KMS-11 (cell line): ENCODE data around the gene COL4A6.

ENCODE experiments used
- H2AFZ ChIP-seq: fragments of 200-600 bp; sonication (generic); 2 replicates; pipeline ENCODE4 v1.6.1; 2016; ENCODE audit warnings: antibody characterized with exemption, mixed run types, low read depth
- H3K27ac ChIP-seq: fragments of 200-600 bp; sonication (generic); 2 replicates; pipeline ENCODE4 v1.6.1; 2016; ENCODE audit warnings: mild to moderate bottlenecking, mixed run types
- H3K27me3 ChIP-seq: fragments of 200-600 bp; sonication (generic); 2 replicates; pipeline ENCODE4 v1.6.1; 2017; ENCODE audit warnings: mild to moderate bottlenecking, low read depth, mixed run types, moderate library complexity; ENCODE audit not compliant: insufficient read depth
- H3K36me3 ChIP-seq: fragments of 200-600 bp; sonication (generic); 2 replicates; pipeline ENCODE4 v1.6.1; 2017; ENCODE audit warnings: mild to moderate bottlenecking, mixed run types; ENCODE audit not compliant: insufficient read depth
- H3K4me1 ChIP-seq: fragments of 200-600 bp; sonication (generic); 2 replicates; pipeline ENCODE4 v1.6.1; 2016; ENCODE audit warnings: mild to moderate bottlenecking, low read depth, mixed run types; ENCODE audit not compliant: poor library complexity, severe bottlenecking
- H3K4me2 ChIP-seq: fragments of 200-600 bp; sonication (generic); 2 replicates; pipeline ENCODE4 v1.7.0; 2016; ENCODE audit warnings: mild to moderate bottlenecking, mixed run types
- H3K4me3 ChIP-seq: fragments of 200-600 bp; sonication (generic); IDR thresholded peaks from 2 replicates; pipeline ENCODE4 v1.6.1; 2017; ENCODE audit warnings: low read depth, low read length, mixed read lengths; ENCODE audit not compliant: insufficient read depth
- H3K79me2 ChIP-seq: fragments of 200-600 bp; sonication (generic); 2 replicates; pipeline ENCODE4 v1.6.1; 2016; ENCODE audit warnings: low read depth, mixed run types; ENCODE audit not compliant: insufficient read depth
- H3K9ac ChIP-seq: fragments of 200-600 bp; sonication (generic); 2 replicates; pipeline ENCODE4 v1.6.1; 2016; ENCODE audit warnings: mild to moderate bottlenecking, mixed run types
- H4K20me1 ChIP-seq: fragments of 200-600 bp; sonication (generic); 2 replicates; pipeline ENCODE4 v1.6.1; 2016; ENCODE audit warnings: mild to moderate bottlenecking, mixed run types; ENCODE audit not compliant: insufficient read depth
- TF ChIP-seq, protein P1 (sequence below): fragments of 200-600 bp; sonication (generic); conservative IDR thresholded peaks from 2 replicates; pipeline ENCODE4 v1.6.1; 2017; ENCODE audit warnings: low read depth, mild to moderate bottlenecking, antibody characterized with exemption, low read length, moderate library complexity, mixed read lengths

Gene COL4A6

GRCh38 chrX:108270739-108271396, 167.4 kb downstream of the COL4A6 start:
- H3K36me3 ChIP-seq: no peaks in the 10 kb centered on the region
- TF ChIP-seq, protein P1, sequence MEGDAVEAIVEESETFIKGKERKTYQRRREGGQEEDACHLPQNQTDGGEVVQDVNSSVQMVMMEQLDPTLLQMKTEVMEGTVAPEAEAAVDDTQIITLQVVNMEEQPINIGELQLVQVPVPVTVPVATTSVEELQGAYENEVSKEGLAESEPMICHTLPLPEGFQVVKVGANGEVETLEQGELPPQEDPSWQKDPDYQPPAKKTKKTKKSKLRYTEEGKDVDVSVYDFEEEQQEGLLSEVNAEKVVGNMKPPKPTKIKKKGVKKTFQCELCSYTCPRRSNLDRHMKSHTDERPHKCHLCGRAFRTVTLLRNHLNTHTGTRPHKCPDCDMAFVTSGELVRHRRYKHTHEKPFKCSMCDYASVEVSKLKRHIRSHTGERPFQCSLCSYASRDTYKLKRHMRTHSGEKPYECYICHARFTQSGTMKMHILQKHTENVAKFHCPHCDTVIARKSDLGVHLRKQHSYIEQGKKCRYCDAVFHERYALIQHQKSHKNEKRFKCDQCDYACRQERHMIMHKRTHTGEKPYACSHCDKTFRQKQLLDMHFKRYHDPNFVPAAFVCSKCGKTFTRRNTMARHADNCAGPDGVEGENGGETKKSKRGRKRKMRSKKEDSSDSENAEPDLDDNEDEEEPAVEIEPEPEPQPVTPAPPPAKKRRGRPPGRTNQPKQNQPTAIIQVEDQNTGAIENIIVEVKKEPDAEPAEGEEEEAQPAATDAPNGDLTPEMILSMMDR: no peak
- H3K9ac ChIP-seq: no peak overlapping the region
- no peaks in the 10 kb centered on the region for H3K4me1 ChIP-seq
- no peak overlapping the region for H3K4me2 ChIP-seq
- no peak overlapping the region for H2AFZ ChIP-seq
- no peaks in the 10 kb centered on the region for H4K20me1 ChIP-seq
- H3K27ac ChIP-seq: no peak overlapping the region
- H3K27me3 ChIP-seq: no peaks in the 10 kb centered on the region
- no peak overlapping the region for H3K4me3 ChIP-seq
- H3K79me2 ChIP-seq: no peaks in the 10 kb centered on the region

- H3K27me3 ChIP-seq: no peaks in the 10 kb centered on the region
- no peaks in the 10 kb centered on the region for H3K4me1 ChIP-seq
- no peak overlapping the region for H2AFZ ChIP-seq
- no peak overlapping the region for H3K4me3 ChIP-seq
- H3K4me2 ChIP-seq: no peak overlapping the region
- no peak overlapping the region for H3K27ac ChIP-seq
- no peaks in the 10 kb centered on the region for H4K20me1 ChIP-seq
- H3K36me3 ChIP-seq: no peaks in the 10 kb centered on the region
- TF ChIP-seq, protein P1: no peak
- H3K9ac ChIP-seq: no peak overlapping the region
- H3K79me2 ChIP-seq: no peaks in the 10 kb centered on the region
Measured at GRCh38 chrX:108270280-108270679, 167.9 kb downstream of the COL4A6 start.

DNA sequence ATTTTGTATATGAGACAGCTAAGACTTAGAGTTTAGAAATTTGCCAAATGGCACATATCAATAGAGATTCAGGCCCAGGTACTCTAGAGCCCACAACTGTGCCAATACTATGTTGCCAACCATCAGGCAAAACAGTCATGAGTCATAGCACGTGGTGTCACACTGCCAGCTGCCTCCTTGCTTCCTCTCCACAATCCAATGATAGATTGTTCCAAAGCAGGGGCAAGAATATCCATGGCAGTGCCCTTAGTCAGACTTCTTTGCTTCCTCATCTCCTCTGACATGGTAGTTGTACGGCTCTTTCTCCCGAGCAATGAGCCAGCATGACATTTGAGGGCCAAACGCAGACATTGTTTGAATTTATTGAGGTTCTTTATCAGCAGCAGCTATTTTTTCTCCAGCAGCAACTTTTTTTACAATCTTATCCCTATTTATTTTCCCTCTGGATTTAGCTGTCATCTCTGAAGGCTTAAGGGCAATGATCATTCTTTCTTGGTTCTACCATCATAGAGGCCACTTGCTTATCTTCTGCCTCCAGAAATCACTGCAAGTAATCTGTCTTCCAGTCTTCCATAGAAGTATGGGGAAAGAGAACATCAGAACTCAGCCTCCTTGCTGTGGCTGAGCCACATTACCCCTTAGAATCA, 169.7 kb downstream of the COL4A6 start:
- Histone ChIP-seq H3K79me2 (no peaks in the 10 kb centered on the region), H3K4me1 (no peaks in the 10 kb centered on the region), H3K4me3 (no peak overlapping the region), H3K36me3 (no peaks in the 10 kb centered on the region), H3K9ac (no peak overlapping the region), H3K4me2 (no peak overlapping the region), H3K27me3 (no peaks in the 10 kb centered on the region), H3K27ac (no peak overlapping the region), H2AFZ (no peak overlapping the region), H4K20me1 (no peaks in the 10 kb centered on the region)
- TF ChIP-seq, protein P1: no peak

DNA sequence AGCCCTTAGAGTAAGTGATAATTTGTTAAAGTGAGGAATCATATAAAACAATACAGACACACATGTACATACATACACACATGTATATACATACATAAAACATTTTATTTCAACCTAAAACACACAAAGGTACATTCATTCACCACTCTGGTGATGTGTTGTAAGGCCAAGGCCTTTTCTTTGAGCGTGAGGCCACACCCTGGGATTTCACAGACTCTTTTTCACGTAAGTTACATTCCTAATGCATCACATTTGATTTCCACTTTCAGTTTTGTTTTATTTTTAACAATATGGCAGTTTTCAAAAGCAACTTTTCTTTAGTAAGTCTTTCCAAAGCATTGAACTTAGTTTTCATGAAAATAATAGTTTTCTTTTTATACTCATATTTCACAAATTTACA, 170.7 kb downstream of the COL4A6 start:
- Histone ChIP-seq H3K9ac (no peak overlapping the region), H3K4me3 (no peak overlapping the region), H3K27me3 (no peaks in the 10 kb centered on the region), H3K36me3 (no peaks in the 10 kb centered on the region), H4K20me1 (no peaks in the 10 kb centered on the region), H3K4me2 (no peak overlapping the region), H3K79me2 (no peaks in the 10 kb centered on the region), H3K27ac (no peak overlapping the region), H2AFZ (no peak overlapping the region), H3K4me1 (no peaks in the 10 kb centered on the region)
- TF ChIP-seq, protein P1: no peak
